SU-DHL-6 (cell line): ENCODE measurements around the gene GRB14.

Experiments used
- H2AFZ ChIP-seq: fragments of 200-600 bp; sonication (generic); 2 replicates; pipeline ENCODE4 v1.6.1; 2014; ENCODE audit warnings: low read depth, mild to moderate bottlenecking, moderate library complexity, mixed read lengths, antibody characterized with exemption, low read length; ENCODE audit not compliant: severe bottlenecking
- H3F3A ChIP-seq: fragments of 200-600 bp; shearing (Covaris generic); 2 replicates; pipeline ENCODE4 v1.6.0; 2016; ENCODE audit warnings: antibody characterized with exemption, mild to moderate bottlenecking; ENCODE audit not compliant: insufficient read depth
- H3K27ac ChIP-seq: fragments of 200-600 bp; sonication (generic); 2 replicates; pipeline ENCODE4 v1.5.1; 2016; ENCODE audit warnings: low read depth, mild to moderate bottlenecking, low read length, moderate library complexity, mixed read lengths
- H3K27me3 ChIP-seq: fragments of 200-600 bp; sonication (generic), shearing (Covaris generic); 2 replicates; pipeline ENCODE4 v1.6.0; 2014; ENCODE audit warnings: mild to moderate bottlenecking, low read length
- H3K36me3 ChIP-seq: fragments of 200-600 bp; sonication (generic); 2 replicates; pipeline ENCODE4 v1.6.1; 2014; ENCODE audit warnings: mild to moderate bottlenecking, low read length, mixed read lengths
- H3K4me2 ChIP-seq: fragments of 300-600, 200-600 bp; shearing (Covaris generic), sonication (generic); 2 replicates; pipeline ENCODE4 v1.6.0; 2014; ENCODE audit warnings: low read length, low read depth, mild to moderate bottlenecking; ENCODE audit not compliant: poor library complexity, severe bottlenecking
- H3K4me3 ChIP-seq: fragments of 200-600 bp; sonication (generic); 2 replicates; pipeline ENCODE4 v1.5.1; 2014; ENCODE audit warnings: antibody characterized with exemption, low read length, mild to moderate bottlenecking, mixed read lengths; ENCODE audit not compliant: insufficient read depth, poor library complexity, severe bottlenecking
- H3K79me2 ChIP-seq: fragments of 200-600 bp; sonication (generic); 2 replicates; pipeline ENCODE4 v1.6.1; 2014; ENCODE audit warnings: mild to moderate bottlenecking, low read length, moderate library complexity; ENCODE audit not compliant: insufficient read depth
- H3K9ac ChIP-seq: fragments of 200-600 bp; sonication (generic); 2 replicates; pipeline ENCODE4 v1.7.0; 2014; ENCODE audit warnings: mild to moderate bottlenecking, low read length
- H3K9me2 ChIP-seq: fragments of 200-600 bp; sonication (generic); replicated peaks from 2 replicates; pipeline ENCODE4 v1.6.1; 2014; ENCODE audit warnings: low read length; ENCODE audit not compliant: insufficient read depth
- H3K9me3 ChIP-seq: fragments of 200-600 bp; sonication (generic); 2 replicates; pipeline ENCODE4 v1.6.1; 2014; ENCODE audit warnings: low read length, mixed read lengths; ENCODE audit not compliant: insufficient read depth
- H4K20me1 ChIP-seq: fragments of 200-600 bp; sonication (generic); 2 replicates; pipeline ENCODE4 v1.6.1; 2014; ENCODE audit warnings: low read depth, mild to moderate bottlenecking, antibody characterized with exemption, low read length, moderate library complexity, mixed read lengths
- CTCF ChIP-seq: fragments of 200-600 bp; sonication (generic); IDR thresholded peaks from one replicate; pipeline ENCODE4 v1.5.1; 2017; ENCODE audit warnings: antibody characterized with exemption, mild to moderate bottlenecking, low read length, moderate library complexity; ENCODE audit not compliant: insufficient read depth, poor library complexity, severe bottlenecking
- EZH2phosphoT487 ChIP-seq: fragments of 200-600 bp; sonication (generic), shearing (Covaris generic); conservative IDR thresholded peaks from 2 replicates; pipeline ENCODE4 v1.6.1; 2018; ENCODE audit warnings: mild to moderate bottlenecking, antibody characterized with exemption, low read length, moderate library complexity, mixed read lengths

Gene GRB14

GRCh38 chr2:164562666-164563065 is 58.6 kb downstream of the GRB14 start:
- H3K9ac ChIP-seq: no peak overlapping the region
- H3K9me3 ChIP-seq: no peaks in the 10 kb centered on the region
- no peaks in the 10 kb centered on the region for H3F3A ChIP-seq
- no peak overlapping the region for H3K4me2 ChIP-seq
- H3K79me2 ChIP-seq: no peaks in the 10 kb centered on the region
- no peak overlapping the region for H3K4me3 ChIP-seq
- H3K27me3 ChIP-seq: no peaks in the 10 kb centered on the region
- TF ChIP-seq CTCF (no peak), EZH2phosphoT487 (no peak)
- no peaks in the 10 kb centered on the region for H3K36me3 ChIP-seq
- no peak overlapping the region for H2AFZ ChIP-seq
- no peak overlapping the region for H3K27ac ChIP-seq
- H4K20me1 ChIP-seq: no peaks in the 10 kb centered on the region
- no peaks in the 10 kb centered on the region for H3K9me2 ChIP-seq

- Histone ChIP-seq H3F3A (no peaks in the 10 kb centered on the region), H3K27me3 (no peaks in the 10 kb centered on the region), H4K20me1 (no peaks in the 10 kb centered on the region), H3K9me2 (no peaks in the 10 kb centered on the region), H3K36me3 (no peaks in the 10 kb centered on the region), H3K79me2 (no peaks in the 10 kb centered on the region), H3K4me2 (no peak overlapping the region), H2AFZ (no peak overlapping the region), H3K9ac (no peak overlapping the region), H3K9me3 (no peaks in the 10 kb centered on the region), H3K4me3 (no peak overlapping the region), H3K27ac (no peak overlapping the region)
- TF ChIP-seq CTCF (no peak), EZH2phosphoT487 (no peak)
These were observed 59.3 kb downstream of the GRB14 start for GRCh38 chr2:164561991-164562390.

DNA sequence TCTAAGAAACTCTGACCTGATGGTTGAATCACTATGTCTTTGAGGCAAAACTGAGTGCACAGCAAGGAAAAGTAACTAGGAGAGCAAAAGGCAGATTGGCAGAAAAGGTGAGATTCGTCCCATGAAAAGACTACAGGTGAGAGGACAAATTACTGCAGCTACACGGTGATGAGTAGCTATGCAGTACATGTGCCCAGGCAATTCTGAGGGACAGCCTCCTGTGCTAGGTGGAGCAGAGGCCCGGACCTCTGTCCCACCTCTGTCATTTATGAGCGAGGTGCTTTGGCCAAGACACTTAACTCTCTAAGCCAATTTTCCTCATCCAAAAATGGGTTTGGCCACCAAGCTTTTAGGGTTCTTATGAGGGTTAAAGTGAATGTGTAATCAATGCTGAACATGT is 59.9 kb downstream of the GRB14 start:
- Histone ChIP-seq H3K36me3 (no peaks in the 10 kb centered on the region), H3K4me3 (no peak overlapping the region), H3K27me3 (no peaks in the 10 kb centered on the region), H4K20me1 (no peaks in the 10 kb centered on the region), H3K4me2 (no peak overlapping the region), H3K9ac (no peak overlapping the region), H3K9me3 (no peaks in the 10 kb centered on the region), H2AFZ (no peak overlapping the region), H3K27ac (no peak overlapping the region), H3K9me2 (no peaks in the 10 kb centered on the region), H3K79me2 (no peaks in the 10 kb centered on the region), H3F3A (no peaks in the 10 kb centered on the region)
- TF ChIP-seq EZH2phosphoT487: no peak
- no peak for TF ChIP-seq CTCF

DNA sequence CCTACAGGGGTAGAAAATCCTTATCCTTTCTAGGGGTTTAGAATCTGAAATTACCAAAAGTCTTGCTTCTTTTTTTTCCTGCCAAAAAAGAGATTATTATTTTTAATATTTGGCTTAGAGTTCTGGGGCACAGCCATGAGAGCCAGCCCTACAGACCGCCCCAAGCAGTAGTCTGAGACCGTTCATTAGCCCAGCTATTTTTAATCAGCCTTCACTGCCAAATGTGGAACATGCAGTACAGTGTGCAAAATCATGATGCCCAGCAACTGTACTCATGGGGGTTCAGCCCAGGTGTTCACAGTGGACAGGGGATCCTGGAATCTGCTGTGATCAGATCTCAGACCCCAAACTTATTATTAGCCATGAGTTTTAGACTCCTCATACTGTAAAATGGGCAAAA is 60.4 kb downstream of the GRB14 start:
- Histone ChIP-seq H4K20me1 (no peaks in the 10 kb centered on the region), H3F3A (no peaks in the 10 kb centered on the region), H3K4me3 (no peak overlapping the region), H3K36me3 (no peaks in the 10 kb centered on the region), H3K9ac (no peak overlapping the region), H3K79me2 (no peaks in the 10 kb centered on the region), H2AFZ (no peak overlapping the region), H3K9me2 (no peaks in the 10 kb centered on the region), H3K9me3 (no peaks in the 10 kb centered on the region), H3K27ac (no peak overlapping the region), H3K4me2 (no peak overlapping the region), H3K27me3 (no peaks in the 10 kb centered on the region)
- no peak for TF ChIP-seq CTCF
- TF ChIP-seq EZH2phosphoT487: no peak
